GM18517 (cell line): ENCODE data around the gene CCNJL.
"Not testable (repeated sequence)": the region's sequence is repeated elsewhere in the genome, so short reads cannot be mapped to it uniquely, and the experiment has no call there.

Source experiments
- ATAC-seq: cut with Tn5 transposase; IDR thresholded peaks from one replicate; pipeline ENCODE4 v1.9.1; 2021; ENCODE audit warnings: mild to moderate bottlenecking, moderate library complexity; ENCODE audit not compliant: unreplicated experiment

CCNJL gene

DNA sequence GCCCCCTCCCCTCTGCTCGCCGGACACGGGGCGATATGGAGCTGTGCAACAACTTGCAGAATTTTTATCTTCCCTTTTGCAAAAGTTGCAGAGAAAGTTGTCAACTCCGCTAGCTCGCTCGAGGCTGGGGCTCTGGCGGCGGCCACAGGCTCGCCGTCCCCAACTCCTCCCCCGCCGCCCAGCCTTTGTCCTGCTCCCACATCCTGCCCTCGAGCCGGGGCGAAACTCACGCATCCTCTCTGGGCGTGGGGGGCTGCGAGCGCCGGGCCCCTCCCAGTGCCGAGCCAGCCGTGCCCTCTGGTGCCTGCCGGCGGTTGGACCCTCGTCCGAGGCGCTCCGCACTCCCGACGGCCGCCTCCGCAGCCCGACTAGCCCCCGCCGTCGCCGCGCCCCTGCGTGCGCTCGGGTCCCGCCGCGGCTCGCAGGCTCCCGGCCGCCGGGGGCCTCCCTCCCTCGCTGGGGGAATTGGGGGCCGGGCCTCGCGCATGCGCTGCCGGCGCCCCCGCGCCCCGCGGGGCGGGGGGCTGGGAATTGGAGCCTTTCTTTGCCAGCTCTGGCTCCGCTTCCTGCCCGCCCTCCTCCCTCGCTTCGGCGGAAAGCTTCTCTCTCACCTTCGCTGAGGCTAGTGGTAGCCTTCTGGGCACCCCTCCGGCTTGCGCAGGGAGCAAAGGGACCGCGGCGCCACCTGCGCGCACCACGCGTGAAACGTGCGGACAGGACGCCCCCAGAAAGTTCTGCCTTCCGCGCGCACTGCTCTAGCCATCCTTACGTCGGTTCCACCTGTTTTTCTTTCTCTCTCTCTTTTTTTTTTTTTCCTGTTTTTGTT is at the start of gene CCNJL:
TSS of gene CCNJL (minus strand) at position 431 of the 826 bp plus-strand sequence. CDS start 641 bp downstream, outside the sequence.
- no peak for ATAC-seq

- no peak for ATAC-seq
Measured at GRCh38 chr5:160361624-160362228, 49.4 kb upstream of the CCNJL start.

GRCh38 chr5:160360310-160360709 is 47.9 kb upstream of the CCNJL start:
- ATAC-seq: no peak

GRCh38 chr5:160359816-160360215 is 47.5 kb upstream of the CCNJL start:
- ATAC-seq: no peak

DNA sequence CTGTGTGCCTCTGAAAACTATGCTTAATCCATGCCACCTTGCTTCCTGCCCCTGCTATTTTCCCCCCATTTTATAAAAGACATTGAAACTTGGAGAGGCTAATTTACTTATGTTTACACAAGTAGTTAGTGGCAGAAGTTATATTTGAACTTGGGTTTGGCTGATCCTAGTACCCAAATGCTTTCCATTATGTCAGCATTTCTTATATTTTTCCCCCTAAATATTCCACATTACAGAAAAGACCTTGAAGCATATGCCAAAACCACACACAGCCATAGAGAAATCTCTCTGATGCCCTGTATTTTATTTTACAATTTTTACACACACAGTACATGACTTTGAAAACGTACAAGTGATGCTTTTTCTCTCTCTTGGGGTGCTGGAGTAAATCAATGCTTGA is 46.9 kb upstream of the CCNJL start:
- no peak for ATAC-seq

- no peak for ATAC-seq
Measured at GRCh38 chr5:160357861-160358411, 45.6 kb upstream of the CCNJL start.

DNA sequence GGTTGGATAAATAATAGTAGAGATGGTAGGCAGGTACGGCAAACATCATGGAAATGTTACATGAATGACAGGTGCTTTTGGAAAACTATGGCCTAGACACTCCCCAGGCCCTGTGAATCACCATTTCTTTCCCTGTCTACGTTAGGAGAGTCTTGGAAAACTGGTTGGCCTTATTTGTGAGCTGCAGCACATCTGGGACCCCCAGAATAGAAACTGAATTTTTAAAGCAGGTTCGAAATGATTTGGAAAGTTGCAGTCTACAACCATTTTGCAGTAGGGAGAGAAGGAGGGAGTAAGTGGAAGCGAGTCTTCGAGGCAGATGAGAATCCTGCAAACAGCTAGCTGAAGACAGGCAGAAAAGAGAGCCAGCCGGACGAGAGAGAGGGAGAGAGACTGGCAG is 45.0 kb upstream of the CCNJL start:
- no peak for ATAC-seq

GRCh38 chr5:160356550-160357347 is 44.4 kb upstream of the CCNJL start:
- ATAC-seq: no peak

GRCh38 chr5:160354666-160355065 is 42.3 kb upstream of the CCNJL start:
- no peak for ATAC-seq

GRCh38 chr5:160353379-160353778 is 41.0 kb upstream of the CCNJL start:
- ATAC-seq: no peak

- no peak for ATAC-seq
Measured at GRCh38 chr5:160352308-160352707, 39.9 kb upstream of the CCNJL start.

DNA sequence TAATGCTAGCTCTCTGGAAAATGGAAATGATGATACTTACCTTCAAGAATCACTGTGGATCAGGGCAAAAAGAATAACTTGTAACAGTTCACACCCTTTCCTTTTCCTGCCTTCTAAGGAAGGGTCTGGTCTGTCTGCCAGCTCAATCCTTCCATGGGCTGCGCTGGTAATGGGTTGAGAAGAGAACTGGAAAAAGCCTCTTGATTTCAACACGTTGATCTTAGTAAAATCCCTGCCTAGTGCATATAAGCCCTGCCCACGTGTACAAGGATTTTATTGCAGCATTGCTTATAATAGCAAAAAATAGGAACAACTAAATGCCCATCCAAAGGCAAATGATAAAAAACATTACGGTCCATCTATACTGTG is 37.6 kb upstream of the CCNJL start:
- ATAC-seq: no peak

- ATAC-seq: no peak
Measured at GRCh38 chr5:160349249-160349934, 37.0 kb upstream of the CCNJL start.

GRCh38 chr5:160348080-160348479 is 35.7 kb upstream of the CCNJL start:
- ATAC-seq: no peak

DNA sequence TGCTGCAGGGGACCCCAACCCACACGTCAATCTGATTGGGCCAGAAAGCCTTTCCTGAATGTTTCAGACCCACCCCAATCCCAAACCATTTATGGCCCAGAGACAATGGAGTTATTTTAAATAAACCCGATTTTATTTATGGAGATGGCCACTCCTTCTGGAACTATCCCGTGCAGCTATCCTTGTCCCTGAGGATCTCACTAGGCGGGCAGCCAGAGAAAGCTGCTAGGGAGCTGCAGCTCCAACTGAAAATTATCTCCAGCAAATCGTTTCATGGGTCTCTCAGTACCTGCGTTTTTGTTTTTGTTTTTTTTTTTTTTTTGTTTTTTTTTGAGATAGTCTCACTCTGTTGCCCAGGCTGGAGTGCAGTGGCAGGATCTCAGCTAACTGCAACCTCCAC is 35.1 kb upstream of the CCNJL start:
- no peak for ATAC-seq

- ATAC-seq: no peak
Measured at GRCh38 chr5:160342413-160342941, 30.1 kb upstream of the CCNJL start.

DNA sequence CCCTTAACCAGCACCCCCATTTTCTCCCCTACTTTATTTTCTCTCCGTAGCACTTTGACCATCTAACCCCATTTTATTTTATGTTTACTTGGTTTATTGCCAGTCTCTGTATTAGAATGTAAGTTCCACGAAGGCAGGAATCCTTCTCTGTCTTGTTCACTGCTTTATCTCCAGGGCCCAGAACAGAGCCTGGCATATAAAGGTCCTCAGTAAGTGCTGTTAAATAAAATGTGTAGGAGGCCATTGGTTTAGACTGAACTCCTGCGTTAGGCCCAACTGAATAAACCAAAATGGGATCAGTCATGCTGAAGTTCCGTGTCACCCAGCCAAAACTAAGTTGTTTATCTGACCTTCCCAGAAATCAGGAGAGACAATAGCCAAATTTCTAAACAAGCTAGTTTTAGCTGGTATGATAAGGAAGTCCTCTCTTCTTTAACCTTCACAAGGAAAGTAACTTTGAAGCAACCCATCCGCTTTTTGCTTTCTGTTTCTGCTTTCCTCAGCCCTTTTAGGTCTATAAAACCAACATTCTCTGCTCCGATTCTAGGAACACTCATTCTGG is 29.0 kb upstream of the CCNJL start:
- ATAC-seq: no peak

DNA sequence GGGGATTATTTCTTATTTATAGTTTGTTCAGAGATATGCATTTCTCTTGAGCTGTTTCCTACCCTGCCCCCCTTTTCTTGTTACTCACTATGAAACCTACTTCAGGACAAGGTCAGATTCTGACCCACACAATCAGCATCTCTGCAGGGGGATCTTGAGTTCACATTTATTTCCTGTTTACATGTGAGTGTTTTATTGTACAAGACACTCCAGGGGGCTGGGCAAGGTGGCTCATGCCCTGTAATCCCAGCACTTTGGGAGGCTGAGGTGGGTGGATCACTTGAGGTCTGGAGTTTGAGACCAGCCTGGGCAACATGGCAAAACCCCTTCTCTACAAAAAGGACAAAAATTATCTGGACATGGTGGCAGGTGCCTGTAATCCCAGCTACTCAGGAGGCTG is 28.1 kb upstream of the CCNJL start:
- ATAC-seq: not testable (repeated sequence)

DNA sequence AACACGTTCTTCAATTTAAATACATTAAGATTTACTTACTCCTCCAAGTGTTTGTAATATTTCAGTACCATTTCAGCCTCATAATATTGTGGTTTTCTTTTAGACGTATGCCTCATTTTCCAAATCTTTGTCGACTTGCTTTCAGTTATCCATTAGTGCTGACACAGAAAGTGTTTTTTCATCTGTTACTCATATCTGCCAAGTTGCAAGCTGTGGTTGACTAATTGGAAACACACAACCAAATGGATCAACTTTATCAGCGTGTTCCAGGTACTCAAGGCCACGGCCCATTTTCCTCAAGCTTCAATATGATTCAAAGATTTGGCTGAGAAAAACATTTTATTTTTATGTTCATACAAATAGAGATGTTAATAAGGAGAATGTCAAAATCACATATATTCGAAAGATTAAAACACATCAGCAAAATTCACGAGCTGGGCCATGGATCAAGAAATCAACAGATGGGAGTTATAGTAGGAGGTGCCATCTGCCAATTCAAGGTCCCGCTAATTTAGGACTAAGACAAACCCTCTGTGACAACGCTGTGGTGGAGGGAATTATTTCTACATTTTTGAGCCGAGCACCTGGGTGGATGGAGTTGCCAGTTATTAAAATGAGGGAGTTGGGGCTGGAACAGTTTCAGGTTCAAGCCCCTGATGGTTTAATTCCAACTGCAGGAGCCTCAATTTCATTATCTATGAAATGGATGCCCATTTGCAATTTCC is 27.2 kb upstream of the CCNJL start:
- no peak for ATAC-seq

- ATAC-seq: not testable (repeated sequence)
Measured at GRCh38 chr5:160334716-160335115, 22.4 kb upstream of the CCNJL start.
